CD4-positive, alpha-beta T cell (primary cell): ENCODE data around the gene IFNE. TPM values are rescaled to one million over a fixed set of nuclear protein-coding genes. Genes with fewer than 3 reads are reported as not detected.
A peak's percentile ranks its signal among the peaks of the same experiment; 100 is the strongest.

Experiments
- ATAC-seq: fragments of 200-7000 bp; cut with Tn5 transposase; one replicate; pipeline ENCODE4 v1.10.0; 2022; ENCODE audit warnings: mild to moderate bottlenecking; ENCODE audit not compliant: poor library complexity
- CTCF ChIA-PET: fragments of 350-600 bp; sonication (Branson Sonifier 250); formaldehyde crosslinking; loops from one replicate; lab custom pipeline; 2021; ENCODE audit warnings: antibody characterized with exemption, inconsistent platforms; lab: Charles Lee
- POLR2A ChIA-PET: fragments of 350-600 bp; sonication (Branson Sonifier 250); formaldehyde crosslinking; loops from one replicate; lab custom pipeline; 2021; ENCODE audit warnings: antibody characterized with exemption, inconsistent platforms; lab: Charles Lee
- DNase-seq, 14 experiments: peaks; one replicate each; pipeline ENCODE4 v3.0.0-alpha.2; 2013 to 2020; ENCODE audit warnings: mixed read lengths in 2 of 14
- H3K27ac ChIP-seq, 2 donors: one replicate each; pipeline versions ENCODE4 v1.5.1 to v1.7.0; 2013; ENCODE audit warnings: low read length in 2 of 2, low read depth in 1 of 2, mild to moderate bottlenecking in 1 of 2
- H3K27me3 ChIP-seq, 2 experiments: 1 replicate in 1 of 2; 2 replicates in 1 of 2; pipeline versions ENCODE4 v1.6.1 to v1.7.0; 2013; ENCODE audit warnings: low read length in 2 of 2, control low read depth in 1 of 2, mild to moderate bottlenecking in 1 of 2, moderate library complexity in 1 of 2; ENCODE audit not compliant: insufficient read depth in 2 of 2, control insufficient read depth in 1 of 2
- H3K36me3 ChIP-seq: one replicate; pipeline ENCODE4 v1.6.1; 2013; ENCODE audit warnings: low read length, control low read depth; ENCODE audit not compliant: insufficient read depth
- H3K4me1 ChIP-seq: one replicate; pipeline ENCODE4 v1.6.1; 2013; ENCODE audit warnings: low read length, control low read depth; ENCODE audit not compliant: insufficient read depth
- H3K4me3 ChIP-seq: one replicate; pipeline ENCODE4 v1.5.1; 2013; ENCODE audit warnings: mild to moderate bottlenecking, low read length, moderate library complexity
- H3K9me3 ChIP-seq, 2 experiments: 1 replicate in 1 of 2; 2 replicates in 1 of 2; pipeline versions ENCODE4 v1.6.1 to v1.7.0; 2013; ENCODE audit warnings: low read length in 2 of 2, mild to moderate bottlenecking in 2 of 2, control low read depth in 1 of 2, moderate library complexity in 1 of 2; ENCODE audit not compliant: control insufficient read depth in 1 of 2, insufficient read depth in 1 of 2
- H3K27ac Mint-ChIP-seq: one replicate; pipeline ENCODE4 v1.8.0; 2020; ENCODE audit warnings: mixed read lengths
- H3K27me3 Mint-ChIP-seq: one replicate; pipeline ENCODE4 v1.8.0; 2021; ENCODE audit warnings: mixed read lengths
- H3K36me3 Mint-ChIP-seq: one replicate; pipeline ENCODE4 v1.8.0; 2021; ENCODE audit warnings: low read depth, mixed read lengths
- H3K4me1 Mint-ChIP-seq: one replicate; pipeline ENCODE4 v1.8.0; 2021; ENCODE audit warnings: low read depth, mixed read lengths
- H3K4me3 Mint-ChIP-seq: one replicate; pipeline ENCODE4 v1.8.0; 2020; ENCODE audit warnings: mild to moderate bottlenecking, mixed read lengths
- H3K9me3 Mint-ChIP-seq: one replicate; pipeline ENCODE4 v1.8.0; 2020; ENCODE audit warnings: mixed read lengths
- intact Hi-C, 2 experiments: fragments of 100-400 bp; cut with DNase I in 1 of 2; cut with micrococcal nuclease in 1 of 2; formaldehyde crosslinking; loops; one replicate each; pipeline versions ENCODE4 v1.15.1 to v1.9.0; 2023 to 2025; cut with DNase I, micrococcal nuclease
- total RNA-seq, 174 experiments: library from RNA in 2 of 174; stranded (reverse) in 2 of 174; gene quantifications; one replicate each; pipeline ENCODE4 v1.2.3 and lab custom pipeline; 2021 to 2026
- TF ChIP-seq, protein P1 (sequence below): fragments of 200-600 bp; IDR thresholded peaks from one replicate; pipeline ENCODE4 v1.8.0; 2022; ENCODE audit warnings: antibody characterized with exemption, mild to moderate bottlenecking

Gene IFNE
- total RNA-seq, 2 experiments from 2014 or later = not detected

- peaks cover 6% of the 10 kb centered on the region for H3K27me3 Mint-ChIP-seq
- ChIA-PET CTCF (interaction anchor here (1.5 kb wide), 1 partner anchor 18 kb away, joined by 4 read pairs; no protein-coding TSS in a partner anchor), POLR2A (no interaction called here)
- DNase-seq = no peak
- TF ChIP-seq, protein P1, sequence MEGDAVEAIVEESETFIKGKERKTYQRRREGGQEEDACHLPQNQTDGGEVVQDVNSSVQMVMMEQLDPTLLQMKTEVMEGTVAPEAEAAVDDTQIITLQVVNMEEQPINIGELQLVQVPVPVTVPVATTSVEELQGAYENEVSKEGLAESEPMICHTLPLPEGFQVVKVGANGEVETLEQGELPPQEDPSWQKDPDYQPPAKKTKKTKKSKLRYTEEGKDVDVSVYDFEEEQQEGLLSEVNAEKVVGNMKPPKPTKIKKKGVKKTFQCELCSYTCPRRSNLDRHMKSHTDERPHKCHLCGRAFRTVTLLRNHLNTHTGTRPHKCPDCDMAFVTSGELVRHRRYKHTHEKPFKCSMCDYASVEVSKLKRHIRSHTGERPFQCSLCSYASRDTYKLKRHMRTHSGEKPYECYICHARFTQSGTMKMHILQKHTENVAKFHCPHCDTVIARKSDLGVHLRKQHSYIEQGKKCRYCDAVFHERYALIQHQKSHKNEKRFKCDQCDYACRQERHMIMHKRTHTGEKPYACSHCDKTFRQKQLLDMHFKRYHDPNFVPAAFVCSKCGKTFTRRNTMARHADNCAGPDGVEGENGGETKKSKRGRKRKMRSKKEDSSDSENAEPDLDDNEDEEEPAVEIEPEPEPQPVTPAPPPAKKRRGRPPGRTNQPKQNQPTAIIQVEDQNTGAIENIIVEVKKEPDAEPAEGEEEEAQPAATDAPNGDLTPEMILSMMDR = no peak
- Histone ChIP-seq H3K27me3 (no peaks in the 10 kb centered on the region), H3K4me1 (no peaks in the 10 kb centered on the region), H3K4me3 (no peak overlapping the region), H3K27ac (no peak overlapping the region), H3K36me3 (no peaks in the 10 kb centered on the region), H3K9me3 (no peaks in the 10 kb centered on the region)
- intact Hi-C loops = loop anchor here in 1 of 2 experiments (5.0 kb wide), 1 partner anchor 229 kb away; no protein-coding TSS in a partner anchor
- H3K4me1 Mint-ChIP-seq = no peaks in the 10 kb centered on the region
- H3K27ac Mint-ChIP-seq = no peak overlapping the region
- H3K36me3 Mint-ChIP-seq = no peaks in the 10 kb centered on the region
- no peaks in the 10 kb centered on the region for H3K9me3 Mint-ChIP-seq
- no peak for ATAC-seq
- no peak overlapping the region for H3K4me3 Mint-ChIP-seq
Measured at GRCh38 chr9:21473236-21473635, 8.9 kb downstream of the IFNE start.

DNA sequence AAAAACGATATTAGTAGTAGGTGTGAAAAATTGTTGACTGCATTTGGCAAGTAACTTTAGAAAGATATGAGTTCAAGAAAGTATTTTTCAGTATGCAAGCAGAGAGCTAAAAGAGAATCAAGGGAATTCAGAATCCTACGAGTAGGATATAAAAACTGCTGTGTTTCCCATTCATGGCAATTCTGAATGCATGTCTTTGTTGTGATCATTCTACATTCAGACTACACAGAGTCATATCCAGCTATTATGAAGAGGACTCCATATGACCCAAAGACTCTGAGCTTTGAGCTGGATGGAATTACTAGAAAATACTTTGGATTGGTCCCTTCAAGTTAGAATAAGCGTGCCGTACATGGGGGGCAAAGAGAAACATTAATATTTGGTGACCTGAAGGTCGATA lies 12.0 kb downstream of the IFNE start:
- H3K36me3 Mint-ChIP-seq = no peaks in the 10 kb centered on the region
- no peaks in the 10 kb centered on the region for H3K9me3 Mint-ChIP-seq
- H3K4me3 Mint-ChIP-seq = no peak overlapping the region
- Histone ChIP-seq H3K36me3 (no peaks in the 10 kb centered on the region), H3K27ac (no peak overlapping the region), H3K4me1 (no peaks in the 10 kb centered on the region), H3K4me3 (no peak overlapping the region), H3K27me3 (no peaks in the 10 kb centered on the region), H3K9me3 (no peaks in the 10 kb centered on the region)
- H3K4me1 Mint-ChIP-seq = no peaks in the 10 kb centered on the region
- intact Hi-C loops = loop anchor here in 1 of 2 experiments (5.0 kb wide), 1 partner anchor 232 kb away; no protein-coding TSS in a partner anchor
- no peak overlapping the region for H3K27ac Mint-ChIP-seq
- TF ChIP-seq, protein P1 = no peak
- H3K27me3 Mint-ChIP-seq = peaks cover 9% of the 10 kb centered on the region
- ATAC-seq (no peak), DNase-seq (no peak)
- ChIA-PET POLR2A (no interaction called here), CTCF (no interaction called here)

DNA sequence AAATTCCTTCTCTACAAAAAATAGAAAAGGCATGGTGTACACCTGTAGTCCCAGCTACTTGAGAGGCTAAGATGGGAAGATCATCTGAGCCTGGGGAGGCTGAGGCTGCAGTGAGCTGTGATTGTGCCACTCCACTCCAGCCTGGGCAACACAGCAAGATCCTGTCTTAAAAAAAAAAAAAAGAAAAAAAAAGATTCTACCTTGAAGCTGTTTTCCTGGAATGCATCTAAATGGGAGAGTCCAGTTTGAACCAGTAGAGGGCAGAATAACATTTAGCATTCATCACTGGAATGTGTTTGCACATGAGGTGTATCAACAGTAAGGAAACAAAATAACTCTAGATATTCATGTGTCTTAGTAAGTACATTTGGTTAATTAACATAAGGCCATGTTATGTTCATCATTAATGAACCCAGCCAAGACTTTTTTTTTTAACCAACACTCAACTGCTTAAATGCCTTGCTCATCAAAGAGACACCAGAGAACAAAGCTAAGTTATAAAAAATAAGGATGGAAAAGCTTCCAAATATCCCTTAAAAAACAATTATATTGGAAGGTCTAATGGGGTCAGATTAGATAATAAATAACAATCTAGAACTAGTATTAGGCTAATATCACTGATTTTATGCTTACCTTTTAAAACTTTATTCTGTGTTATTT lies 16.1 kb downstream of the IFNE start:
- Mint-ChIP-seq H3K4me1 (no peaks in the 10 kb centered on the region), H3K36me3 (no peaks in the 10 kb centered on the region), H3K9me3 (peaks cover 5% of the 10 kb centered on the region), H3K27ac (no peak overlapping the region), H3K27me3 (peaks cover 15% of the 10 kb centered on the region), H3K4me3 (no peak overlapping the region)
- peaks cover 0 to 5% of the 10 kb centered on the region in 2 experiments for H3K9me3 ChIP-seq
- H3K36me3 ChIP-seq = no peaks in the 10 kb centered on the region
- intact Hi-C loops = loop anchor here (1.0 to 10.0 kb wide), 2 partner anchors 323 to 569 kb away; no protein-coding TSS in a partner anchor
- TF ChIP-seq, protein P1 = peak; percentile 78
- no peaks in the 10 kb centered on the region for H3K4me1 ChIP-seq
- no peaks in the 10 kb centered on the region for H3K27me3 ChIP-seq
- no peak overlapping the region for H3K27ac ChIP-seq
- DNase-seq (peak in 3 of 14 experiments; percentile 70 to 75 (median 74)), ATAC-seq (peak; percentile 82)
- no peak overlapping the region for H3K4me3 ChIP-seq
- POLR2A ChIA-PET = interaction anchor here (1.5 to 1.8 kb wide), 2 partner anchors 322 to 337 kb away, joined by 5 to 8 read pairs; partner anchors contain the start of gene MTAP
- CTCF ChIA-PET = interaction anchor here (0.6 to 1.3 kb wide), 9 partner anchors 11 to 607 kb away, joined by 3 to 4 read pairs (median 3); no protein-coding TSS in a partner anchor
